Ishikawa (cell line): ENCODE data around the gene TRIM42.

ENCODE experiments used
- EP300 ChIP-seq: IDR thresholded peaks from 2 replicates; pipeline ENCODE4 v1.6.1; 2012; ENCODE audit warnings: borderline replicate concordance
- MAX ChIP-seq: IDR thresholded peaks from 2 replicates; pipeline ENCODE4 v1.6.1; 2012
- NFIC ChIP-seq: IDR thresholded peaks from 2 replicates; pipeline ENCODE4 v1.6.1; 2012
- TAF1 ChIP-seq: IDR thresholded peaks from 2 replicates; pipeline ENCODE4 v1.6.1; 2012; ENCODE audit warnings: low read depth, mild to moderate bottlenecking

DNA sequence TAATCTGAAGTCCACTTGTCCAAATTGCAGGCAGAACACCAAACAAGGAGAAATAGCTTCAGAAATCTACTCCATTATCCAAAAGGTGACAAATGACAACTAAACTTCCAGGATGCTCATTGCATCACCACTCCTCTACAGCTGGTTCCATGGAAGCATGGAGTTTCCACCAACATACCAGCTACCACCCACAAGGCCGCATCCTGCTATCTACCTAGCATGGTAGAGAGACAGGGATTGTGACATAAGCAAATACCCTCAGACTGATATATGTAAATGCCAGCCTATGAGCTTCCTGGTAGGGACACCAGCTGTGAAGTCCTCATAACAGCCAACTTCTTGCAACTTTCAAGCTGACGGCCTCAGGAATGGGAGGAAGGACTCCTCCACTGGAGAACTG, at the start of gene TRIM42:
- TF ChIP-seq MAX = no peak
- TF ChIP-seq EP300 = no peak
- TF ChIP-seq TAF1 = no peak
- no peak for TF ChIP-seq NFIC
